ENCODE data around the gene KCTD7. TPM values are rescaled to one million over a fixed set of nuclear protein-coding genes. Genes with fewer than 3 reads are reported as not detected.
"Not testable (repeated sequence)": the region's sequence is repeated elsewhere in the genome, so short reads cannot be mapped to it uniquely, and the experiment has no call there.

The KCTD7 gene
- polyA plus RNA-seq, 2 of the 4 experiments (the other 2 are of a cell fraction): 9.7 to 10.3 TPM

GRCh38 chr7:66687186-66687585 lies 58.5 kb downstream of the KCTD7 start (continued):
- no peak for TF ChIP-seq REST (IDR thresholded peaks at IDR 0.05)

GRCh38 chr7:66687672-66688071 lies 59.0 kb downstream of the KCTD7 start:
- POLR2A ChIA-PET; FAIRE-seq; H3K9me3 ChIP-seq; DNase-seq (ENCODE audit: low read depth in 1 of 2, low spot score in 1 of 2); H3K27ac ChIP-seq; H3K4me1 ChIP-seq; H3K4me2 ChIP-seq; H3K4me3 ChIP-seq; ATAC-seq; CTCF ChIA-PET: not testable (repeated sequence)
- WGBS (ENCODE audit: missing lambda C conversion rate): 92% methylated on average over 6 of the region's 6 CpGs

- no peak for ATAC-seq
- ChIA-PET CTCF (no interaction called here), POLR2A (no interaction called here)
- peak; percentile 33 for TF ChIP-seq MAFK (IDR thresholded peaks at IDR 0.05; ENCODE audit: partially characterized antibody)
- TF ChIP-seq GATA3 (IDR thresholded peaks at IDR 0.05; ENCODE audit: borderline replicate concordance): no peak
- TF ChIP-seq PHF8 (IDR thresholded peaks at IDR 0.05; ENCODE audit: borderline replicate concordance, low read depth): no peak
- no peak for TF ChIP-seq PBX3 (IDR thresholded peaks at IDR 0.05)
- TF ChIP-seq MAX (IDR thresholded peaks at IDR 0.05): no peak
- TF ChIP-seq KDM5A (IDR thresholded peaks at IDR 0.05): no peak
- WGBS (ENCODE audit: missing lambda C conversion rate): 66% methylated on average over 2 of the region's 2 CpGs
- peaks cover 5% of the 10 kb centered on the region; the same call in 1 of the 3 replicates for H3K9me3 ChIP-seq
- no peak for DNase-seq (ENCODE audit: low read depth in 1 of 2, low spot score in 1 of 2)
- no peak overlapping the region for H3K4me2 ChIP-seq
- H3K27ac ChIP-seq: no peak overlapping the region
- H3K4me1 ChIP-seq: no peaks in the 10 kb centered on the region
- no peak for FAIRE-seq
- no peak overlapping the region for H3K4me3 ChIP-seq
Observed at GRCh38 chr7:66689081-66689480, 60.4 kb downstream of the KCTD7 start.

- ATAC-seq (no peak), FAIRE-seq (no peak), DNase-seq (ENCODE audit: low read depth in 1 of 2, low spot score in 1 of 2) (no peak)
- Histone ChIP-seq H3K9me3 (peaks cover 3% of the 10 kb centered on the region; the same call in 1 of the 3 replicates), H3K4me2 (no peak overlapping the region), H3K4me3 (no peak overlapping the region), H3K4me1 (no peaks in the 10 kb centered on the region), H3K27ac (no peak overlapping the region)
- ChIA-PET POLR2A (no interaction called here), CTCF (no interaction called here)
- 88% methylated on average over 4 of the region's 4 CpGs for WGBS (ENCODE audit: missing lambda C conversion rate)
- TF ChIP-seq CBX2 (IDR thresholded peaks at IDR 0.05; ENCODE audit: borderline replicate concordance, low read depth) (no peak), HMGXB4 (CRISPR knock-in tag; IDR thresholded peaks at IDR 0.05; ENCODE audit: borderline replicate concordance) (no peak), MAZ (IDR thresholded peaks at IDR 0.05; ENCODE audit: borderline replicate concordance, low read depth, low read length) (no peak), JUN (IDR thresholded peaks at IDR 0.05) (no peak), HOXB13 (CRISPR knock-in tag; IDR thresholded peaks at IDR 0.05; ENCODE audit: low read depth) (no peak), RAD21 (conservative IDR thresholded peaks at IDR 0.05 in 1 of 2, IDR thresholded peaks at IDR 0.05 in 1 of 2) (no peak), REST (IDR thresholded peaks at IDR 0.05) (no peak), RCOR1 (IDR thresholded peaks at IDR 0.05; ENCODE audit: low read depth, low read length) (no peak), E2F6 (IDR thresholded peaks at IDR 0.05; ENCODE audit: borderline replicate concordance, low read depth) (no peak), HEYL (CRISPR knock-in tag; IDR thresholded peaks at IDR 0.05) (no peak), HOXB5 (CRISPR knock-in tag; IDR thresholded peaks at IDR 0.05) (no peak), BCL3 (IDR thresholded peaks at IDR 0.05) (no peak)
Observed at GRCh38 chr7:66693331-66693730, 64.7 kb downstream of the KCTD7 start.
